Memory B cell (primary cell): ENCODE measurements around the gene MDFI.

ENCODE experiments used
- ATAC-seq: fragments of 150-1000 bp; cut with Tn5 transposase; 2 replicates; pipeline ENCODE4 v1.10.0; 2021; ENCODE audit warnings: low read depth, mild to moderate bottlenecking, moderate library complexity
- DNase-seq, 2 donors: peaks; one replicate each; pipeline ENCODE4 v3.0.0; 2022; ENCODE audit warnings: low spot score in 2 of 2
- H3K27ac Mint-ChIP-seq: one replicate; pipeline ENCODE4 v1.8.0; 2022; ENCODE audit warnings: mild to moderate bottlenecking, moderate library complexity, mixed read lengths
- H3K27me3 Mint-ChIP-seq: one replicate; pipeline ENCODE4 v1.8.0; 2022; ENCODE audit warnings: mixed read lengths
- H3K36me3 Mint-ChIP-seq: one replicate; pipeline ENCODE4 v1.8.0; 2022; ENCODE audit warnings: mild to moderate bottlenecking, mixed read lengths
- H3K4me1 Mint-ChIP-seq: one replicate; pipeline ENCODE4 v1.8.0; 2022; ENCODE audit warnings: mixed read lengths
- H3K4me3 Mint-ChIP-seq: one replicate; pipeline ENCODE4 v1.8.0; 2022; ENCODE audit warnings: mild to moderate bottlenecking, moderate library complexity, mixed read lengths
- H3K9me3 Mint-ChIP-seq: one replicate; pipeline ENCODE4 v1.8.0; 2022; ENCODE audit warnings: mixed read lengths

Gene MDFI

DNA sequence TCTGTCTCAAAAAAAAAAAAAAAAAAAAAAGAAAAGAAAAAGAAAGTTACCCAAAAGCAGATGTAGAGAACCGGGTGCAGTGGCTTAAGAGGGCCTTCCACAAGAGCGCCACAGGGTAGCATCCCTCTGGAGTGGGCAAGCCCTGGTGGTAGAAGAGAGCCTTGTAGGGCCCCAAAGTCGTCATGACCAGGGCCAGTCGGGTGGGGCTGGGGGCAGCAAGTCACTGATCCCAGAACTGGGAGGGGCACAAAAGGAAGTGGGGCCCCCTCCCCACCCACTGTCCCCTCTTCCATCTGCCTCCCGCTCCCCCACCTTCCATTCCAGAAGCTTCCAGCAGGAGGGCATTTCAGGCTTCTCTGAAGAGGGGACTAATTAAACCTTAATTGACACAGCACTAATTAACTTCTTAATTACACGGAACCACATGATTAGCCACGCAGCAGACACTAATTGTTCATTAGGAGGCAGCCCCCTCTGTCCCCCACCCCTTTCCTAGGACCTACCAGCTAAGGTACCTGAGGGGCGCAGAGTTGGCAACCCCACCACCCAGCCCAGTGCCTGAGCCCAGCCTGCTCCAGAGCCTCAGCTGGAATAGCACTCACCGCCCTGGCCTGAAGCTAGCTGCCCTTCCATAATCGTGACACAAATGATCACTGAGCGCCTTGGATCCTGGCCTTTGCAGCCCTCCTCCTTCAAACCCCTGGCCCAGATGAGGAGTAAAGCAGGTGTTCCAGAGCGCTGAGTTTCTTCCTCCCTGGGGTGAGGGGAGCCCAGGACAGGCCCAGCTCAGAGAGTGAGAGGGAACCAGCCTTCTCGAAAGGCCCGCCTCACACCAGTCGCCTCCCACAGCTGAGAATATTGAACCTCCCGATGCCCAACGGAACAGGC lies 34.8 kb downstream of the MDFI start:
- Mint-ChIP-seq H3K9me3 (no peaks in the 10 kb centered on the region), H3K27ac (no peak overlapping the region), H3K36me3 (peaks cover 2% of the 10 kb centered on the region), H3K4me3 (no peak overlapping the region), H3K4me1 (peaks cover 2% of the 10 kb centered on the region), H3K27me3 (peaks cover 20% of the 10 kb centered on the region)
- no peak for DNase-seq
- ATAC-seq = no peak

DNA sequence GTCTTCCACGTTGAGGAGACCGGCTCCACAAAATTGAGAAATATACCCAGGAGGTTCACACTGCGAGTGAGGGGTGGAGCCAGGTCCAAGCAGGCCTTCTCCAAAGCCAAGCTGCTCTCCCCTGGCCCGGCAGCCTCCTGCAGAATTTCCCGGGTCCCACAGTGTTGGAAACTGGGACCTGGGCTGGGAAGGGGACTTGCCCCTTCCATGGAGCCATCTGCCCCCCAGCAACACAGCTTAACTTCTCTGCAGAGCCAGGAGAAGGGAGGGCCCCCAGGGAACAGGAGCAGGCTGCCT lies 35.4 kb downstream of the MDFI start:
- Mint-ChIP-seq H3K27me3 (peaks cover 20% of the 10 kb centered on the region), H3K4me3 (no peak overlapping the region), H3K9me3 (no peaks in the 10 kb centered on the region), H3K4me1 (peaks cover 2% of the 10 kb centered on the region), H3K36me3 (peaks cover 2% of the 10 kb centered on the region), H3K27ac (no peak overlapping the region)
- ATAC-seq (no peak), DNase-seq (no peak)

DNA sequence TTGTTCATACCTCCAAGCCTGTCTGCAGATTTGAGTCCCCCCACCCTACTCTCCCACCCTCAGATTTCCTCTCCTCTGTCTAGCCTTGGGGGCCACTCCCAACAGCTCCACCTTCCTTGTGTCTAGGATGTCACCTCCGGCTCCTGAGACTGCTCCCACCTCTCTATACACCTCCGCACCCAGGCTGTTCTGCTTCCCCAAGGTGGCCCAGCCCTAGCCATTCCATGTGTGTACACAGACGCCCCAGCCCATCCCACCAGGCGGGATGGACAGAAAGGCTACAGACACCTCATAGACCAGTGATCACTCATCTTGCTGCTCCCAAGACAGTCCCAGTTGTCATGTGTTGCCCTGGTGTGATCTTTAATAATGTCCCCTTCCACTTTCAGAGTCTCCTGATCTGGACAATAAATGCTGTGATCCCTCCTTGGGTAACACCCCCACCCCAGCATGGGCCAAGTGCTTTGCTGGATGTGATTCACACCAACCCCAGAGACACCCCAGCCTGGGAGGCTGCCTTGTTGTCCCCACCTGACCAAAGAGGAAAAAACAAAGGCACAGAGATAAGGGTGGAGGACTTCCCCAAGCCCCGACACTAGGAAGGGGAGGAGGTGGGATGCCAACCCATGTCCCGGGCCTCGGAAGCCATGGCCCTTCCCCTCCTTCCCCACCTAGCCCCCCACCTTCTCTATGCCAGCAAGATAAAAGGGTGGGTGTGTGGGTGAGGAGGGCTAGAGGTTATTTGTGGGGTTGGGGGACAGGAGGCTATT lies 36.1 kb downstream of the MDFI start:
- DNase-seq = no peak
- Mint-ChIP-seq H3K27ac (no peak overlapping the region), H3K4me3 (no peak overlapping the region), H3K4me1 (peaks cover 2% of the 10 kb centered on the region), H3K9me3 (no peaks in the 10 kb centered on the region), H3K27me3 (peaks cover 20% of the 10 kb centered on the region), H3K36me3 (peaks cover 2% of the 10 kb centered on the region)
- no peak for ATAC-seq

DNA sequence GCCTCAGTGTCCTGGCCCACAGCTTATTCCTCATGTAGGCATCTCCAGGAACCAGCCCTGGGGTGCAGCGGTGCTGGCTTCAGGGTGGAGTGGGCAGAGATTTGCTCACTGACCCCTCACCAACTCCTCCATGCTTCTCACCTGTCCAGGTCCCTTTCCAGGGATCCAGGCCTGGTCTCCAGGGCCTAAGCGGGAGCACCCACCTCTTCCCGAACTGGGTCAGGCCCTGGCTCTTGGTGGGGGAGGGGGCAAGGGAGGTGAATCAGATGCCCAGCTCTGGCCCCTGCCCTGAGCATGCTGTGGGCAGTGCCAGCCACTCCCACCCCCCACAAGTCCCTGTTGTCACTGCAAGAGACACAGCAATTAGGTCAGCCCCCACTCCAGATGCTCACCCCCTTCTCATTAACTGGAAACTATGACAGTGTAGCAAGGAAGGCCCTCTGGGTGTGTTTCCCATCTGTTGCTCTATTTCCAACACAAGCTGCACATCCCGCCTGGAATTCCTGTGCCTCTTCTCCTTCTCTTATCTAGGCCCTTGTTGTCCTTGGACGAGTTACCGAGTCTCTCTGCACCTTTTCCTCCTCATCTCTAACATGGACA lies 37.0 kb downstream of the MDFI start:
- Mint-ChIP-seq H3K36me3 (peaks cover 2% of the 10 kb centered on the region), H3K27ac (no peak overlapping the region), H3K9me3 (no peaks in the 10 kb centered on the region), H3K27me3 (peaks cover 17% of the 10 kb centered on the region), H3K4me3 (no peak overlapping the region), H3K4me1 (peaks cover 2% of the 10 kb centered on the region)
- no peak for DNase-seq
- no peak for ATAC-seq

DNA sequence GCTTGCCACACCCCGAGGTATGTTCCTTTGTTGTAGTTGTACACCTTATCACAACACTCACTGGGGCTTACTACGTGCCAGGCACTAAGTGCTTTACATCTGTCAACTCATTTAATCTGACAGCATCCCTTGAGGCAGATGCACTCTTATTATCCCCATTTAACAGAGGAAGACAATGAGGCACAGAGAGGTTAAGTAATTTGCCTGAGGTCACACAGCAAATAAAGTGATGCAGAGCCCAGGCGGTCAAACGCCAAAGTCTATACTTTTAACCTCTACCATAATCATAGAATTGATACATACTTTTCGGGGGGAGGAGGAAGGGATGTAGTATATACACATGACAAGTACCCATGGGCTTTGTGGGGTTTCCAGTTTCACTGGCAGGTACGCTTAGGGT lies 37.7 kb downstream of the MDFI start:
- DNase-seq (no peak), ATAC-seq (no peak)
- no peaks in the 10 kb centered on the region for H3K9me3 Mint-ChIP-seq
- no peak overlapping the region for H3K27ac Mint-ChIP-seq
- peaks cover 2% of the 10 kb centered on the region for H3K4me1 Mint-ChIP-seq
- no peak overlapping the region for H3K4me3 Mint-ChIP-seq
- H3K36me3 Mint-ChIP-seq = peaks cover 2% of the 10 kb centered on the region
- H3K27me3 Mint-ChIP-seq = peaks cover 15% of the 10 kb centered on the region

DNA sequence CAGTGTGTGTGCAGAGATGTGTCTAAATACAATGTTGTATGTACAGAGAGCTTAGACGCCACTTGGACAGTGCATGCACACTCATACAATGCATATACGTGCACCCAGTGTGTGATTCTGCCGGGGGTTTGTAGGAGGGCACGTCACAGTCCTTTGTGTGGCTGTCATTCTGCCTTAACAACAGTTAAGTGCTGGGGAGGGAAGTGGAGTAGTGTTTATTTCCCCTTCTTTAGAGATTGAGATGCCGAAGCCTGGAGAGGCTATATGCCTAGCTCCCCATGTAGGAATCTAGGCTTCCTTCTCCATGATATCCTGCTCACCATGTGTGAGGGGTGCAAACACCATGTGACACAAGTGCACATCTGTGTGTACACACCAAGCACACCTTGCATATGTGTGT lies 38.2 kb downstream of the MDFI start:
- peaks cover 2% of the 10 kb centered on the region for H3K36me3 Mint-ChIP-seq
- peaks cover 15% of the 10 kb centered on the region for H3K27me3 Mint-ChIP-seq
- no peaks in the 10 kb centered on the region for H3K9me3 Mint-ChIP-seq
- H3K4me1 Mint-ChIP-seq = peaks cover 2% of the 10 kb centered on the region
- DNase-seq (no peak), ATAC-seq (no peak)
- no peak overlapping the region for H3K4me3 Mint-ChIP-seq
- H3K27ac Mint-ChIP-seq = no peak overlapping the region

DNA sequence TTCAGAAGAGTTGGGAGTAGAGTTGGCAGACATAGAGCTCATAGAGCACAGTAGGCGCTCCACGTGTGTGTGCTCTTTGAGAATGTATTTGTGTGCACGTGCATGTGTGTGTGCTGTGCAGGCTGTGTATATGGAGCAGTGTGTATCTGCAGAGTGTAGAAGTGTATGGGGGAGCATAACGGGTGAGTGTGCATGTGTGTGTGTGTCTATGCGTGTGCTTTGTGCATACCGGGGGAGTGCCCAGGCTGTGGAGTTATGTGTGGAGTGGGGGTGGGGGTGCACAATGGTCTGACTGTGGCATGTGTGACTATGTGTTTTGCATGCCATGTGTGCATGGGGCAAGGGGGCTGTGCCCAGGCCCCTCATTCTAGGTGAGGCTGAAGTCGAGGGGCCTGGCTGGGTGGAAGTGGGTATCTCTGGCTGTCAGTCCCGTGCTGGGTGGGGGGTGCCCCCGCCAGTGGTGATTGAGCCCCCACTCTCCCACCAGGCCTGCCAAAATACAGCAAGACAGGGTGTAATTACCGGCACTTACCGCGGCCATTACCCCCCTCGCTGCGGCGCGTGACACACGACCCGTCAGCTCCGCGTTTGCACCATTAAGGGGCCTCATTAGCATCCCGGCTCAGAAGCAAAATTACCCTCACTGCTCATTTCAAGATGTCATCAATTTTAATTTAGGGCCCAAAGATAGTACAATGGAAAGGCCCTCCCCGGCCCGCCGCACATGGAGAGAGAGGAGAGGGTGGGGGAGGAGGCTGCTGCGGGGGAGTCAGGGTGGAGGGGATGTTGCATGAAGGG lies 39.1 kb downstream of the MDFI start:
- H3K27me3 Mint-ChIP-seq = peaks cover 12% of the 10 kb centered on the region
- peaks cover 6% of the 10 kb centered on the region for H3K4me1 Mint-ChIP-seq
- no peak overlapping the region for H3K27ac Mint-ChIP-seq
- no peak overlapping the region for H3K4me3 Mint-ChIP-seq
- no peaks in the 10 kb centered on the region for H3K9me3 Mint-ChIP-seq
- no peak for DNase-seq
- no peaks in the 10 kb centered on the region for H3K36me3 Mint-ChIP-seq
- no peak for ATAC-seq

DNA sequence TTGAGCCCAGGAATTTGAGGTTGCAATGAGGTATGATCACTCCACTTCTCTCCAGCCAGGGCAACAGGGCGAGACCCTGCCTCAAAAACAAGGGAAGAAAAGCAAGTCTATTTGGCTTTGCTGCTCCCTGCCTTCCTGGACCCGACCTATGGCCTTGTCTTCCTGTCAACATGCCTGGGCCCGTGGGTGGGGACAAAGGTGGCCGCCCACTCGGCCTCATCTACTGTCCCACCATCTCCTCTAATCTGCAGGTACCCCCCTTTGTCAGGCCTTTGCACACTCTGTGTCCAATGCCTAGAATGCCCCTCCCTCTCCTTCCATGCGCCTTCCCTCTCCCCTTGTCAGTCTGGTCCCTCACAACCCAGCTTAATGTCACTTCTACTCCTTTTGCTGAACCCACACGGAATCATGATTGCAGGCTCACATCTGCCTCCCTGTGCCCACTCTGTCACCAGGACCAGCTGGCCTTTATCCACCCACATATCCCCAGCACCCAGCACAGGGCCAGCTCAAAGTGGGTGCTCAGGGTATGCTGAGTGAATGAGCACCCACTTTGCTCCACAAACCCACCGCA lies 40.3 kb downstream of the MDFI start:
- no peak for DNase-seq
- H3K9me3 Mint-ChIP-seq = no peaks in the 10 kb centered on the region
- no peaks in the 10 kb centered on the region for H3K36me3 Mint-ChIP-seq
- peaks cover 10% of the 10 kb centered on the region for H3K4me1 Mint-ChIP-seq
- peaks cover 12% of the 10 kb centered on the region for H3K27me3 Mint-ChIP-seq
- no peak for ATAC-seq
- no peak overlapping the region for H3K4me3 Mint-ChIP-seq
- no peak overlapping the region for H3K27ac Mint-ChIP-seq

DNA sequence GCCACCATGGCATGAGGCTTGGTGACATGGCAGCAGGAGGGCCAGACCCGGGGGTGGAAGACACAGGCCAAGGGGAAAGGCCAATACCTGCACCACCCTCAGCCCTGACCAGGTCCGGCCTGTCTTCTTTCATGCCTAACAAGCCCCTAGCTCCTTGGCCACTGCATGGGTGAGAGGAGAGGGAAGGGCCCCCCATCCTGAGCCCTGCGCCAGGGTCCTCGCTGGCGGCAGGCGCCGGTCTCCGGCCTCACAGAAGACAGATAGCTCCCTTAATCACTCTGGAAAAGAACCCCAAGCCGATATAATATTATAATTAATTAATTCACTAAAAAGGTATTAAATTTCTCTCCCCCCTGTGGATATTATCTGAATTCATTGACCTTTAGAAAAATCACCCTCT lies 41.4 kb downstream of the MDFI start:
- H3K27ac Mint-ChIP-seq = no peak overlapping the region
- no peaks in the 10 kb centered on the region for H3K36me3 Mint-ChIP-seq
- H3K9me3 Mint-ChIP-seq = no peaks in the 10 kb centered on the region
- H3K4me1 Mint-ChIP-seq = peaks cover 13% of the 10 kb centered on the region
- H3K4me3 Mint-ChIP-seq = no peak overlapping the region
- no peak for DNase-seq
- no peak for ATAC-seq
- peaks cover 9% of the 10 kb centered on the region for H3K27me3 Mint-ChIP-seq

DNA sequence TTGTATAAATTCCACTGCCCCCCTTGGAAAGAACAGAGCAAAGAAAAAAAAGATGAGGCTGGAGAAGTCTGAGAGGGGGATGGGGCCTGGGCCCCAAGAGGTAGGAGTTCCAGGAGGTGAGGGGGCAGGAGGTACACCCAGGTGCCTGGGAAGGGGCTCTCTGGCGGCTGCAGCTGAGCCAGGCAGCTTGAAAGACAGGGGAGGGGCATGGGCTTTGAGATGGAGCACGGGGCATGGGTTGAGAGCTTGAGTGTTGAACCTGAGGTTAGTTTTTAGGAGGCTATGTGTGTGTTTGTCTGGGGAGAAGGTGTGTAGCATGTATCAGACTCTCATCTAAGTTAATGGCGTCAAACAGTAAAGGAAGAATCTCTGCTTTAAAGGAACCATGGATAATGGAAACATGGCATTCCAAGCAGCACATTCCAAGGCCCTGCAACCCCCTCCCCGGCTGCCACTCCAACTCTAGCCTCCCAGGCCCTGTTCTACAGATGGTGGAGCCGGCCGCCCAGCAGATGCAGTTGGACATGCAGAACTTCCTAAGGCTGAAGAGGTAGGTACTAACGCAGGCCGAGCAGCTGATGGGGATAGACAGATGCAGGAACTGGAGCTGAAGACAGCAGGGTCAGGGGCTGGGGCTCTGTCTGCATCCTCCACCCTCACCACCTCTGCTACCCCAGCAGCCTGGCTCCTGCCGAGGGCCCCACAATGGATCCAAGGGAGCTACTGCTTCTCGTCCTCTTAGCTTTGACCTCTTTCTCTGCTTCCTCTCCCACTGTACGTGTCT lies 42.1 kb downstream of the MDFI start:
- DNase-seq = no peak
- ATAC-seq = no peak
- Mint-ChIP-seq H3K4me1 (peaks cover 13% of the 10 kb centered on the region), H3K36me3 (no peaks in the 10 kb centered on the region), H3K9me3 (no peaks in the 10 kb centered on the region), H3K27ac (no peak overlapping the region), H3K4me3 (no peak overlapping the region), H3K27me3 (peaks cover 9% of the 10 kb centered on the region)

DNA sequence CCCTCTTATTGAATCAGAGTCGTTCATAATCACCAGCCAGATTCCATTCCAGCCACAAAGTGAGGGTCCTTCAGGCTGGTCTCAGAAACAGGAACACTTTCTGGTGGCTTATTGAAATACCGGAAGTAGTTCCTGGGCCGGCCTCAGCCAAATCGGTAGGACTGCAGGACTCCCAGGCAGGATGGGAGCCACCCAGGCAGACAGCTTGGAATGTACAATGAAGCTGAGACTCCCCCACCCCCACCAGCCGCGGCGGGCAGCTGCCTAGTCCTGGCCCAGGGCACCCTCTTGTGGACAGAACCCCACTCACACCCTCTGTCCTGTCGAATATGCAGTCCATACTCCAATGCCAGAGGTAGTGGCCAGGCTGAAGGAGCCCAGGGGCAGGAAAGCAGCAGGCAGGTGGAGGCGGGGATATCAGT lies 43.8 kb downstream of the MDFI start:
- peaks cover 2% of the 10 kb centered on the region for H3K36me3 Mint-ChIP-seq
- H3K4me1 Mint-ChIP-seq = peaks cover 11% of the 10 kb centered on the region
- peaks cover 1% of the 10 kb centered on the region for H3K27me3 Mint-ChIP-seq
- DNase-seq = peak; percentile 63 to 71
- H3K9me3 Mint-ChIP-seq = no peaks in the 10 kb centered on the region
- H3K27ac Mint-ChIP-seq = peak overlapping the region; percentile 47
- H3K4me3 Mint-ChIP-seq = peak overlapping the region; percentile 58
- ATAC-seq = peak; percentile 71

DNA sequence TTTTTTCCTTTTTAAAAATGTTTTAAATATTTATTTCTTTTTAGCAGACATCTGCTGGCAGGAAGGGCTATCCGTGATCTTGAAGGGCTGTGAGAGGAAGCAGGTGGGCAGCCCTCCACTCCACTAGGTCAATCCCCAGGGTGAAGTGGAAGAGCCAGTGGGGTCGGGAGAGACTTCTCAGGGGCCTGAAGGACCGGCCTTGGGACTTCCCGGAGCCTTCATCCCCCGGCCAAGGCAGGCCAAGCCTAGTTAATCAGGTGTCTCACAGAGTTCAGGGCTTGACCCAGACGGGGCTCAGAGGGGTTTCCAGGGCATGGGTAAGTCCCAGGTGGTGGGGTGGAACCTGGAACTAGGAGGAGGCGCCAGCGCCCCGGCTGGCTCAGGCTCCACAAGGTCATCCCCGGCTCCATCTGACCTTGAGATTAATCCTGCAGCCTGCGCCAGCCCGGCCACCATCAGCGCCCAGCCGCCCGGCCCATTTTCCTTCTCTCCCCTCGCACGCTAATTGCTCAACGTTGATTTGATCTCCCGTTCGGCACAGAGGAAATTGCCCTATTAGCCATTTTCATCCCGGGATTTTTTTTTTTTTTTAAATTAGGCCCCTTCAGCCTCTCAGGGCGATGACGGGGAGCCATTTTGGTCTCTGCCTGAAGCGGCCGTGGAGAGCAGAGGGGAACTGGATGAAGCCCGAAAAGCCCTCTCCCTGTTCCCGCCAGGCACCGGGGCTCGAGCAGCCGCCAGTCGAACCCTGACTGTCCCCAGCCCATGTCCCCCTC lies 44.4 kb downstream of the MDFI start:
- Mint-ChIP-seq H3K27me3 (no peaks in the 10 kb centered on the region), H3K4me1 (peaks cover 13% of the 10 kb centered on the region), H3K4me3 (peak overlapping the region; percentile 78), H3K36me3 (peaks cover 7% of the 10 kb centered on the region), H3K9me3 (no peaks in the 10 kb centered on the region), H3K27ac (peak overlapping the region; percentile 47)
- peak; percentile 13 for ATAC-seq
- DNase-seq = no peak

DNA sequence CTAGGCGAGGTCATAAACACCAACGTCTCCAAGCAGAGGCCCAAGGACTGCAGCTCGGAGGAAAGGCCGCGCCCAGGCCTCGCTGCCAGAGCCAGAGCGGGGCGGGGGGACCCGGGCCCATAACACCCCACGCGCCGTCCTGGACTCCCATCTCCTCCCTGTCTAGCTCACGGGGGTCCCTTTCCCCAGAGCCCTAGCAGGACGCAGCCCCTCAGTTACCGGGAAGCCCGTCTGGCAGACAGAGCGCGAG lies 44.9 kb downstream of the MDFI start:
- ATAC-seq (peak; percentile 2), DNase-seq (no peak)
- H3K4me3 Mint-ChIP-seq = peak overlapping the region; percentile 78
- no peaks in the 10 kb centered on the region for H3K27me3 Mint-ChIP-seq
- no peaks in the 10 kb centered on the region for H3K9me3 Mint-ChIP-seq
- H3K27ac Mint-ChIP-seq = no peak overlapping the region
- H3K4me1 Mint-ChIP-seq = peaks cover 13% of the 10 kb centered on the region
- peaks cover 10% of the 10 kb centered on the region for H3K36me3 Mint-ChIP-seq
